HUES6 (cell line): ENCODE data around the gene AHSA1.

ENCODE experiments used
- H3K27ac ChIP-seq: 2 replicates; pipeline ENCODE4 v1.7.0; 2013; ENCODE audit warnings: low read depth, mild to moderate bottlenecking, low read length, inconsistent platforms
- H3K27me3 ChIP-seq: 2 replicates; pipeline ENCODE4 v1.6.1; 2013; ENCODE audit warnings: low read length; ENCODE audit not compliant: control insufficient read depth, insufficient read depth
- H3K36me3 ChIP-seq: 2 replicates; pipeline ENCODE4 v1.6.1; 2013; ENCODE audit warnings: low read length; ENCODE audit not compliant: control insufficient read depth, insufficient read depth
- H3K4me1 ChIP-seq: 2 replicates; pipeline ENCODE4 v1.6.1; 2013; ENCODE audit warnings: low read length; ENCODE audit not compliant: control insufficient read depth, insufficient read depth
- H3K4me3 ChIP-seq: 2 replicates; pipeline ENCODE4 v1.5.1; 2013; ENCODE audit warnings: low read depth, low read length
- H3K9ac ChIP-seq: one replicate; pipeline ENCODE4 v1.6.1; 2013; ENCODE audit warnings: mild to moderate bottlenecking, low read length
- H3K9me3 ChIP-seq: 2 replicates; pipeline ENCODE4 v1.6.1; 2013; ENCODE audit warnings: low read depth, low read length; ENCODE audit not compliant: control insufficient read depth, insufficient read depth

Gene AHSA1

GRCh38 chr14:77490347-77490986 lies 32.6 kb downstream of the AHSA1 start:
- H3K27ac ChIP-seq = no peak overlapping the region
- H3K36me3 ChIP-seq = no peaks in the 10 kb centered on the region
- no peak overlapping the region for H3K9ac ChIP-seq
- no peaks in the 10 kb centered on the region for H3K4me1 ChIP-seq
- H3K27me3 ChIP-seq = no peaks in the 10 kb centered on the region
- H3K9me3 ChIP-seq = no peaks in the 10 kb centered on the region
- no peak overlapping the region for H3K4me3 ChIP-seq

GRCh38 chr14:77491056-77491455 lies 33.2 kb downstream of the AHSA1 start:
- Histone ChIP-seq H3K4me3 (no peak overlapping the region), H3K36me3 (no peaks in the 10 kb centered on the region), H3K4me1 (no peaks in the 10 kb centered on the region), H3K9ac (no peak overlapping the region), H3K27ac (no peak overlapping the region), H3K9me3 (no peaks in the 10 kb centered on the region), H3K27me3 (no peaks in the 10 kb centered on the region)

- Histone ChIP-seq H3K36me3 (no peaks in the 10 kb centered on the region), H3K9me3 (no peaks in the 10 kb centered on the region), H3K27ac (no peak overlapping the region), H3K27me3 (peaks cover 37% of the 10 kb centered on the region), H3K9ac (no peak overlapping the region), H3K4me3 (no peak overlapping the region), H3K4me1 (no peaks in the 10 kb centered on the region)
Observed at GRCh38 chr14:77495334-77495733, 37.4 kb downstream of the AHSA1 start.

GRCh38 chr14:77498120-77498979 lies 40.5 kb downstream of the AHSA1 start, which contains the start of gene ISM2:
Gene ISM2 (minus strand): TSS chr14:77498816. CDS start chr14:77498793, 23 bp downstream.
- Histone ChIP-seq H3K9ac (no peak within 1 kb of the TSS), H3K27me3 (peaks cover 45% of the 10 kb centered on the region), H3K27ac (no peak within 1 kb of the TSS), H3K4me1 (no peaks in the 10 kb centered on the region), H3K36me3 (no peaks in the 10 kb centered on the region), H3K9me3 (no peaks in the 10 kb centered on the region; the same call in 1 of the 2 replicates), H3K4me3 (peak within 1 kb of the TSS; percentile 70)

- Histone ChIP-seq H3K9me3 (no peaks in the 10 kb centered on the region; the same call in 1 of the 2 replicates), H3K36me3 (no peaks in the 10 kb centered on the region), H3K27ac (no peak overlapping the region), H3K4me1 (no peaks in the 10 kb centered on the region), H3K27me3 (peaks cover 45% of the 10 kb centered on the region), H3K9ac (no peak overlapping the region), H3K4me3 (peak overlapping the region; percentile 70)
Observed at GRCh38 chr14:77498984-77499527, 41.2 kb downstream of the AHSA1 start.

GRCh38 chr14:77502109-77502782 lies 44.4 kb downstream of the AHSA1 start:
- Histone ChIP-seq H3K36me3 (no peaks in the 10 kb centered on the region), H3K27me3 (peaks cover 38% of the 10 kb centered on the region), H3K4me1 (no peaks in the 10 kb centered on the region), H3K9me3 (no peaks in the 10 kb centered on the region; the same call in 1 of the 2 replicates), H3K9ac (no peak overlapping the region), H3K27ac (no peak overlapping the region), H3K4me3 (no peak overlapping the region)

- H3K9ac ChIP-seq = no peak overlapping the region
- no peaks in the 10 kb centered on the region; the same call in 1 of the 2 replicates for H3K9me3 ChIP-seq
- no peak overlapping the region for H3K27ac ChIP-seq
- H3K36me3 ChIP-seq = no peaks in the 10 kb centered on the region
- H3K4me1 ChIP-seq = no peaks in the 10 kb centered on the region
- peaks cover 29% of the 10 kb centered on the region for H3K27me3 ChIP-seq
- H3K4me3 ChIP-seq = no peak overlapping the region
Observed at GRCh38 chr14:77503138-77503537, 45.2 kb downstream of the AHSA1 start.

- no peak overlapping the region for H3K9ac ChIP-seq
- H3K4me1 ChIP-seq = no peaks in the 10 kb centered on the region
- peaks cover 10% of the 10 kb centered on the region for H3K27me3 ChIP-seq
Observed at GRCh38 chr14:77505031-77505430, 47.1 kb downstream of the AHSA1 start.

GRCh38 chr14:77507762-77508161 lies 49.9 kb downstream of the AHSA1 start:
- H3K27ac ChIP-seq = no peak overlapping the region

More at GRCh38 chr14:77505031-77505430, 47.1 kb downstream of the AHSA1 start:
- Histone ChIP-seq H3K27ac (no peak overlapping the region), H3K36me3 (no peaks in the 10 kb centered on the region), H3K4me3 (no peak overlapping the region), H3K9me3 (no peaks in the 10 kb centered on the region; the same call in 1 of the 2 replicates)

GRCh38 chr14:77508249-77508648 lies 50.4 kb downstream of the AHSA1 start:
- Histone ChIP-seq H3K27ac (no peak overlapping the region), H3K9ac (no peak overlapping the region), H3K36me3 (peaks cover 20% of the 10 kb centered on the region)

More at GRCh38 chr14:77507762-77508161, 49.9 kb downstream of the AHSA1 start:
- H3K36me3 ChIP-seq = peaks cover 20% of the 10 kb centered on the region
- no peak overlapping the region for H3K9ac ChIP-seq
- H3K4me1 ChIP-seq = no peaks in the 10 kb centered on the region
- no peaks in the 10 kb centered on the region; the same call in 1 of the 2 replicates for H3K9me3 ChIP-seq
- H3K27me3 ChIP-seq = no peaks in the 10 kb centered on the region
- H3K4me3 ChIP-seq = no peak overlapping the region

More at GRCh38 chr14:77508249-77508648, 50.4 kb downstream of the AHSA1 start:
- no peak overlapping the region for H3K4me3 ChIP-seq
- no peaks in the 10 kb centered on the region for H3K4me1 ChIP-seq
- no peaks in the 10 kb centered on the region; the same call in 1 of the 2 replicates for H3K9me3 ChIP-seq
- no peaks in the 10 kb centered on the region for H3K27me3 ChIP-seq
